GM10266 (cell line): ENCODE results near the gene YIPF5.

ENCODE experiments used
- DNase-seq: peaks from one replicate; pipeline ENCODE4 v3.0.0; 2012; ENCODE audit errors: extremely low spot score
- CTCF ChIP-seq: IDR thresholded peaks from 2 replicates; pipeline ENCODE4 v1.5.1; 2012; ENCODE audit warnings: mild to moderate bottlenecking, low read depth; ENCODE audit not compliant: control insufficient read depth, insufficient read depth; ENCODE audit errors: missing control alignments

The YIPF5 gene

DNA sequence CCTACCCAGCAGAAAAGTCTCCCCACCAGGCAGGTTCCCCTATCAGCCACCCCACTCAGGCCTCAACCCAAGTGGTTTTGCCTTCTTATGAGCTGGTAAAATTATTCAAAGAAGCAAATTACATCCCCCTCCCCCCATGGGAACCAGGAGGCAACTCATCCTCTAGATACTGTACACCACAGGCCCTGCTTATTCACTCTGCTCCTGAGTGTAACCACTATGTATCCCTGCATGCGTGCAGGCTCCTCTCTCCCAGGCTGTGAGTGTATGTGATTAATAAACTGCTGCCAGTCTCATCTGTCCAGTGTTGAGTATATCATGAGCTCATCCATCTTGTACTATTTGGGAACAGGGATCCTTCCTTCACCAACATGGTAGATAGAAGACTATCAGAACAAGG, 8.8 kb upstream of the YIPF5 start:
- TF ChIP-seq CTCF, result no peak
- no peak for DNase-seq

DNA sequence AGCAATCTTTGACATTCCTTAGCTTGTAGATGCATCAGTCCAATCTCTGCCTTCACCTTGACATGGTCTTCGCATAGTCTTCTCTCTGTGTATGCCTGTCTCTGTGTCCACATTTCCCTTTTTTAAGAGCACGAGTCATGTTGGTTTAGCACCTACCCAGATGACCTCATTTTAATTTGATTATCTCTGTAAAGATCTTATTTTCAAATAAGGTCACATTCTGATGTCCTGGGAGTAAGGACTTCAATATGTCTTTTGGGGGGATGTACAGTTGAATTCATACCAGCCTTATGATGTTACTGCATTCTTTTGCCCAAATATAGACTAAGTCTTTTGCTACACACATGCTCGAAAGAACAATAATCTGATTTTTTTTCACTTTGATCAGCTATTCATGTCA, 7.1 kb upstream of the YIPF5 start:
- TF ChIP-seq CTCF, result no peak
- DNase-seq, result no peak

GRCh38 chr5:144173766-144174165, 3.3 kb upstream of the YIPF5 start:
- TF ChIP-seq CTCF, result no peak
- no peak for DNase-seq

DNA sequence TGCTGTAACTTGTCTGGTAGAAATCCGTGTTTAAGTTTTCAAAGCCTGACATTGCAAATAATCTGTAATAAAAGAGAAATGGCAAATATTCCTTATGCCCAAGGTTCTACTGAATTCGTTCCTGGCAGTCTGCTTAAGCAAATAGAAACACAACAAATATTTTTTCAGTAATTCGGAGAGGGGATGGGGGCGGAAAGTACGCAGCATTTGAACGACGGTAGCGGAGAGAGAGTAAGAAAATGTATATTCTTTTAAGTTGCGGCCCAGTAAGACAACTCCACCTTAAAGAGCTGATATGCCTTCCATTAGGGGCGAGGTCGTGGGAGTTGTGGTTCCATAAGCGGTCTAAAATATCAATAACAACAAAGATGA, 569 bp downstream of the YIPF5 start:
- no peak for TF ChIP-seq CTCF

GRCh38 chr5:144167998-144168397, 2.5 kb downstream of the YIPF5 start:
- DNase-seq, result no peak
- no peak for TF ChIP-seq CTCF

More for the DNA sequence above, 569 bp downstream of the YIPF5 start:
- no peak for DNase-seq

DNA sequence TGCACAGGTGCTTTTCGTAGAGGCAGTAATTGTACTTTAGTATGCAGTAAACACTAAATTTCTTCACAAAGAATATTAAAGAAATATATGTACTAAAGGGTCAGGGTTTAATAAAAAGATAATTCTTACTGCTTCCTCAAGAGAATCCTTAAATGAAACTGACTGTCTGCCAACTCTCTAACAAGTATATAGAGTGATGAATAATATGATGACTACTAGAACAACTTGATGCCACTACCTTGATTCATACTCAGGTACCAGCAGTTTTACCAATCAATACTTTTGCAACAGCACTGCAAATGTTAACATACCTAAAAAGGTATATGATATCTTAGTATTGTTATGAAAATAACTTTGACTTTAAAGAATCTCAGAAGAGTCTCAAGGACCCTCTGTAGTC, 3.8 kb downstream of the YIPF5 start:
- TF ChIP-seq CTCF, result no peak
- no peak for DNase-seq

- TF ChIP-seq CTCF, result no peak
- DNase-seq, result no peak
Observed at GRCh38 chr5:144162686-144163085, 7.8 kb downstream of the YIPF5 start.
